Astrocyte (in vitro differentiated cells and primary cell): Measurements from ENCODE around the gene PROSER3.

Experiments
- CTCF ChIP-seq: IDR thresholded peaks from 2 replicates; pipeline ENCODE4 v1.5.1; 2011; ENCODE audit warnings: low read depth, mild to moderate bottlenecking, inconsistent platforms, low read length, moderate library complexity; ENCODE audit not compliant: insufficient read depth
- EZH2 ChIP-seq: IDR thresholded peaks from 2 replicates; pipeline ENCODE4 v1.6.1; 2012; ENCODE audit warnings: mild to moderate bottlenecking, low read length, inconsistent platforms; ENCODE audit not compliant: insufficient read depth

- TF ChIP-seq CTCF = no peak
- TF ChIP-seq EZH2 = no peak
These were observed 33.2 kb downstream of the PROSER3 start for GRCh38 chr19:35790981-35791813.
